Adipocyte (in vitro differentiated cells): ENCODE data around the gene HRH1.
"Not testable (repeated sequence)": the region's sequence is repeated elsewhere in the genome, so short reads cannot be mapped to it uniquely, and the experiment has no call there.

Source experiments
- DNase-seq: peaks from one replicate; pipeline ENCODE4 v3.0.0-alpha.2; 2015; ENCODE audit warnings: low read depth
- H3K27me3 ChIP-seq: replicated peaks from 2 replicates; pipeline ENCODE4 v1.7.0; 2013; ENCODE audit warnings: mild to moderate bottlenecking, low read length, moderate library complexity; ENCODE audit not compliant: control insufficient read depth, insufficient read depth
- H3K36me3 ChIP-seq: 2 replicates; pipeline ENCODE4 v1.7.0; 2013; ENCODE audit warnings: low read length, mild to moderate bottlenecking, moderate library complexity; ENCODE audit not compliant: control insufficient read depth, insufficient read depth, severe bottlenecking
- H3K4me1 ChIP-seq: 2 replicates; pipeline ENCODE4 v1.7.0; 2013; ENCODE audit warnings: mild to moderate bottlenecking, low read length, moderate library complexity; ENCODE audit not compliant: control insufficient read depth, insufficient read depth
- H3K4me3 ChIP-seq: 2 replicates; pipeline ENCODE4 v1.7.0; 2013; ENCODE audit warnings: mild to moderate bottlenecking, low read length, moderate library complexity
- H3K9ac ChIP-seq: 2 replicates; pipeline ENCODE4 v1.7.0; 2013; ENCODE audit warnings: mild to moderate bottlenecking, low read length, moderate library complexity
- H3K9me3 ChIP-seq: 2 replicates; pipeline ENCODE4 v1.7.0; 2013; ENCODE audit warnings: mild to moderate bottlenecking, low read length, moderate library complexity; ENCODE audit not compliant: control insufficient read depth

Gene HRH1

GRCh38 chr3:11178421-11178820 is 24.1 kb downstream of the HRH1 start:
- no peaks in the 10 kb centered on the region for H3K9me3 ChIP-seq
- H3K9ac ChIP-seq: no peak overlapping the region
- DNase-seq: no peak
- H3K36me3 ChIP-seq: no peaks in the 10 kb centered on the region
- H3K4me3 ChIP-seq: no peak overlapping the region
- no peaks in the 10 kb centered on the region for H3K27me3 ChIP-seq
- no peaks in the 10 kb centered on the region for H3K4me1 ChIP-seq

GRCh38 chr3:11184328-11184969 is 30.2 kb downstream of the HRH1 start:
- not testable (repeated sequence) for H3K9me3 ChIP-seq, H3K9ac ChIP-seq, DNase-seq, H3K36me3 ChIP-seq, H3K27me3 ChIP-seq, H3K4me3 ChIP-seq
- H3K4me1 ChIP-seq: peaks cover 34% of the 10 kb centered on the region

GRCh38 chr3:11185144-11185543 is 30.9 kb downstream of the HRH1 start:
- H3K9ac ChIP-seq: no peak overlapping the region
- H3K27me3 ChIP-seq: no peaks in the 10 kb centered on the region
- no peak overlapping the region for H3K4me3 ChIP-seq
- H3K9me3 ChIP-seq: no peaks in the 10 kb centered on the region
- peaks cover 34% of the 10 kb centered on the region for H3K4me1 ChIP-seq
- no peaks in the 10 kb centered on the region for H3K36me3 ChIP-seq
- no peak for DNase-seq

- DNase-seq: peak; percentile 92
- H3K9ac ChIP-seq: peak overlapping the region; percentile 15
- no peaks in the 10 kb centered on the region for H3K27me3 ChIP-seq
- no peaks in the 10 kb centered on the region for H3K36me3 ChIP-seq
- no peak overlapping the region for H3K4me3 ChIP-seq
- H3K4me1 ChIP-seq: peaks cover 34% of the 10 kb centered on the region
- H3K9me3 ChIP-seq: no peaks in the 10 kb centered on the region
Measured at GRCh38 chr3:11185564-11186317, 31.4 kb downstream of the HRH1 start.

- Histone ChIP-seq H3K4me1 (peaks cover 34% of the 10 kb centered on the region), H3K27me3 (no peaks in the 10 kb centered on the region), H3K36me3 (no peaks in the 10 kb centered on the region), H3K4me3 (no peak overlapping the region), H3K9ac (peak overlapping the region; percentile 16), H3K9me3 (no peaks in the 10 kb centered on the region)
- no peak for DNase-seq
Measured at GRCh38 chr3:11186318-11186692, 32.0 kb downstream of the HRH1 start.

- H3K4me1 ChIP-seq: peaks cover 34% of the 10 kb centered on the region
- peak; percentile 87 for DNase-seq
- H3K4me3 ChIP-seq: no peak overlapping the region
- no peaks in the 10 kb centered on the region for H3K9me3 ChIP-seq
- peak overlapping the region; percentile 16 for H3K9ac ChIP-seq
- no peaks in the 10 kb centered on the region for H3K27me3 ChIP-seq
- no peaks in the 10 kb centered on the region for H3K36me3 ChIP-seq
Measured at GRCh38 chr3:11186771-11187191, 32.5 kb downstream of the HRH1 start.

GRCh38 chr3:11187681-11188080 is 33.4 kb downstream of the HRH1 start:
- Histone ChIP-seq H3K4me1 (peaks cover 34% of the 10 kb centered on the region), H3K36me3 (no peaks in the 10 kb centered on the region), H3K9me3 (no peaks in the 10 kb centered on the region), H3K4me3 (no peak overlapping the region), H3K9ac (no peak overlapping the region), H3K27me3 (no peaks in the 10 kb centered on the region)
- peak; percentile 79 for DNase-seq

GRCh38 chr3:11188231-11188630 is 33.9 kb downstream of the HRH1 start:
- no peaks in the 10 kb centered on the region for H3K9me3 ChIP-seq
- H3K36me3 ChIP-seq: no peaks in the 10 kb centered on the region
- H3K9ac ChIP-seq: no peak overlapping the region

GRCh38 chr3:11195201-11195600 is 40.9 kb downstream of the HRH1 start:
- Histone ChIP-seq H3K4me1 (peaks cover 25% of the 10 kb centered on the region), H3K27me3 (no peaks in the 10 kb centered on the region), H3K36me3 (no peaks in the 10 kb centered on the region), H3K9me3 (no peaks in the 10 kb centered on the region), H3K4me3 (peak overlapping the region; percentile 72), H3K9ac (peak overlapping the region; percentile 56)
- no peak for DNase-seq

More at GRCh38 chr3:11188231-11188630, 33.9 kb downstream of the HRH1 start:
- Histone ChIP-seq H3K27me3 (no peaks in the 10 kb centered on the region), H3K4me1 (peaks cover 34% of the 10 kb centered on the region), H3K4me3 (no peak overlapping the region)
- no peak for DNase-seq

GRCh38 chr3:11195721-11196332 is 41.5 kb downstream of the HRH1 start:
- Histone ChIP-seq H3K9ac (peak overlapping the region; percentile 56), H3K4me3 (peak overlapping the region; percentile 72), H3K4me1 (peaks cover 25% of the 10 kb centered on the region), H3K36me3 (no peaks in the 10 kb centered on the region), H3K9me3 (no peaks in the 10 kb centered on the region), H3K27me3 (no peaks in the 10 kb centered on the region)
- peak; percentile 56 for DNase-seq

- Histone ChIP-seq H3K4me1 (peaks cover 25% of the 10 kb centered on the region), H3K9me3 (no peaks in the 10 kb centered on the region), H3K9ac (no peak overlapping the region), H3K4me3 (no peak overlapping the region), H3K36me3 (no peaks in the 10 kb centered on the region), H3K27me3 (no peaks in the 10 kb centered on the region)
- no peak for DNase-seq
Measured at GRCh38 chr3:11197484-11197883, 43.2 kb downstream of the HRH1 start.
